ENCODE measurements around the gene TEKTIP1. TPM values are rescaled to one million over a fixed set of nuclear protein-coding genes. Genes with fewer than 3 reads are reported as not detected.
"Not testable (repeated sequence)": the region's sequence is repeated elsewhere in the genome, so short reads cannot be mapped to it uniquely, and the experiment has no call there.

Gene TEKTIP1
- total RNA-seq, 2 donors from 2014 or later = 5.0 to 8.4 TPM

GRCh38 chr19:3523361-3524077 lies 15.5 kb upstream of the TEKTIP1 start:
- H3K4me3 Mint-ChIP-seq = no peak overlapping the region
- H3K27ac Mint-ChIP-seq = peak overlapping the region; percentile 57
- no peak for DNase-seq
- no peaks in the 10 kb centered on the region for H3K27me3 Mint-ChIP-seq
- H3K36me3 Mint-ChIP-seq (ENCODE audit: low read depth) = peaks cover 6% of the 10 kb centered on the region
- ATAC-seq = no peak
- peaks cover 8% of the 10 kb centered on the region for H3K4me1 Mint-ChIP-seq
- H3K9me3 ChIP-seq (ENCODE audit: control insufficient read depth, low read length, poor library complexity, severe bottlenecking) = no peaks in the 10 kb centered on the region

DNA sequence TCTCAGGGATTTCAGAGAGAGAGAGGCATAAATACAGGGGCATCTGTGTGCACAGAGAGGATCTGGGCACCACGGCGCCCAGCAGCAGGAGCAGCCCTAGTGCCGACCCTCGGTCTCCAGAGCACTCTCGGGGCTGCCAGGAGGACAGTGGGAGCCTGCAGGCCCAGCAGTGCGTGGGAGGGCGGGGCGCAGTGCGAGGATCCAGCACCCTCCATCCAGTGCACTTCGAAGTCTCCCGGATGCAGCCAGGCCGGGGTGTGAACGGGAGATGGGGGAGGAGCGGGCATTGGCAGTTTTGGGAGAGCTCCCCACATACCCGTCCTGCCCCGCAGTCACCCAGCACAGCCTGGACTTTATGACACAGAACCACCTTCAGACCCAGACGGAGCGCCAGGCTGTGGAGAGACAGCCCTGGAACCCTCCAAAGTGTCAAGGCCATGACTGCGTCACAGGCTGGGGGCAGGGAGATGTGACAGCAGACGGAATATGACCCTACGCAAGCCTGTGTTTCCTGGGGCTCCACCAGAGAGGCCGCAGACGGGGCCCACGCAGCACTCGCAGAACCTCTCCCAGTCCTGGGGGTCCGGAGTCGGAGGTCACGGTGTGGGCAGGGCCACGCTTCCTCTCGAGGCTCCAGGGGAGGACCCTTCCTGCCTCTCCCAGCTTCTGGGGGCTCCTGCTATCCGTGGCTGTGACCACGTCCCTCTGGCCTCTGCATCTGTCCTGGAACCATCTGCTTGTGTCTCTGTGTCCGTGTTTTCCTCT lies 14.7 kb upstream of the TEKTIP1 start:
- H3K4me3 Mint-ChIP-seq = no peak overlapping the region
- H3K4me1 Mint-ChIP-seq = peaks cover 8% of the 10 kb centered on the region
- H3K27ac Mint-ChIP-seq = peak overlapping the region; percentile 57
- no peaks in the 10 kb centered on the region for H3K9me3 ChIP-seq (ENCODE audit: control insufficient read depth, low read length, poor library complexity, severe bottlenecking)
- peaks cover 6% of the 10 kb centered on the region for H3K36me3 Mint-ChIP-seq (ENCODE audit: low read depth)
- peak in 1 of 3 donors; percentile 2 for DNase-seq
- no peaks in the 10 kb centered on the region for H3K27me3 Mint-ChIP-seq
- ATAC-seq = no peak

DNA sequence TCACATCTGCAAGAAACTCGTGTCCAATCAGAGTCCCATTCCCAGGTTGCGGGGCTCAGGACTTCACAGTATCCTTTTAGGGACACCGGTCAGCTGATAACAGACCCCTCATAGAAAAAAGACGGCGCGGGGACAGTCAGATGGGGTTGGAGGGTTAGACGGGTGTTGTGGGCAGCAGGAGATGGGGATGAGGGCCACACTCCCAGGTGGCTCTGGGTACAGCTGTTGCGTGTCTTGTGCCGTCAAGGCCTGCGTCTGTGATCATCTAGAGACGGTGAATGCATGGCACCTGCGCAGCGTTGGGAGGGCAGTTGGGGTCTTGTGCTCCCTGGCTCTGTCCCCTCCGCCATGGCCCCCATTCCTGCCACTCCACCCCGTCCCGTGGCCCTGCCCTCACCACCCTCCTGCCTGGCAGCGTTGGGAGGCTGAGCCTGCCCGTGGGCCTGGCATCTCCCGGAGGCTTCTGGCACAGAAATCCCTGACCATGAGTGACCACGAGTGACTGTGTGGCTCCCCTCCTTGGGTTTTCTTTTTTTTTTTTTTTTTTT lies 14.0 kb upstream of the TEKTIP1 start:
- Mint-ChIP-seq H3K36me3 (ENCODE audit: low read depth) (peaks cover 6% of the 10 kb centered on the region), H3K27me3 (no peaks in the 10 kb centered on the region), H3K27ac (peak overlapping the region; percentile 57), H3K4me1 (peaks cover 8% of the 10 kb centered on the region), H3K4me3 (no peak overlapping the region)
- ATAC-seq = no peak
- no peaks in the 10 kb centered on the region for H3K9me3 ChIP-seq (ENCODE audit: control insufficient read depth, low read length, poor library complexity, severe bottlenecking)
- no peak for DNase-seq

DNA sequence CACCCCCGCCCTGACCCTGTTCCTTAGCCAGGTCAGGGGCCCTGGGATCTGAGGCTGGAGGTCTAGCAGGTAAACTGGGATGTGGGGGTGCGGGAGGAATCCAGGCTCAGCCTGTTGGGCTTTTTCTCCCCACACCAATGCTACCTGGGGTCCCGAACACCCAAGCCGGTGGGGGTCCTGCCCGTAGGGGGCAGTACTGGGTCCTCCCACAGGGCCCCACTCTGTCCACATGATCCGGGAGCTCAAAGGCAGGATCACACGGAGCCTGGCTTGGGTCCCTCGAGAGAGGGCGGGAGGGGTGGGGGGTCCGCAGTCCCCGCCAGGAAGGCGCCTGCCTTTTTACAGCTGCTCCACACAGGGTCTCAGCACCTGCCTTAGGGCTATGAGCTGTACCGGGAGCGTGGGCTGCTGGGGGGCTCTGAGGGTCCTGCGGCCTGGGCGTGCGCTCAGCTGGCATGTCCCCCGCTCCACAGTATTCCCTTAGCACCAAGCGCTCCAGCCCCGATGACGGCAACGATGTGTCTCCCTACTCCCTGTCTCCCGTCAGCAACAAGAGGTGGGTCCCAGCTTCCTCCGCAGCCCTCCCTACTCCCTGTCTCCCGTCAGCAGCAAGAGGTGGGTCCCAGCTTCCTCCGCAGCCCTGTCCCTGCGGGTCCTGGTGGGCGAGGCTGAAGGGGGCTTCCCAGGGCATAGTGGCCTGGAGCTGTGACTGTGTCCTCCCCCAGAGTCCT lies 12.3 kb upstream of the TEKTIP1 start:
- Mint-ChIP-seq H3K27ac (no peak overlapping the region), H3K36me3 (ENCODE audit: low read depth) (peaks cover 4% of the 10 kb centered on the region), H3K27me3 (no peaks in the 10 kb centered on the region), H3K4me1 (peaks cover 4% of the 10 kb centered on the region), H3K4me3 (no peak overlapping the region)
- DNase-seq = peak in 1 of 3 donors; percentile 8
- H3K9me3 ChIP-seq (ENCODE audit: control insufficient read depth, low read length, poor library complexity, severe bottlenecking) = no peaks in the 10 kb centered on the region
- no peak for ATAC-seq

DNA sequence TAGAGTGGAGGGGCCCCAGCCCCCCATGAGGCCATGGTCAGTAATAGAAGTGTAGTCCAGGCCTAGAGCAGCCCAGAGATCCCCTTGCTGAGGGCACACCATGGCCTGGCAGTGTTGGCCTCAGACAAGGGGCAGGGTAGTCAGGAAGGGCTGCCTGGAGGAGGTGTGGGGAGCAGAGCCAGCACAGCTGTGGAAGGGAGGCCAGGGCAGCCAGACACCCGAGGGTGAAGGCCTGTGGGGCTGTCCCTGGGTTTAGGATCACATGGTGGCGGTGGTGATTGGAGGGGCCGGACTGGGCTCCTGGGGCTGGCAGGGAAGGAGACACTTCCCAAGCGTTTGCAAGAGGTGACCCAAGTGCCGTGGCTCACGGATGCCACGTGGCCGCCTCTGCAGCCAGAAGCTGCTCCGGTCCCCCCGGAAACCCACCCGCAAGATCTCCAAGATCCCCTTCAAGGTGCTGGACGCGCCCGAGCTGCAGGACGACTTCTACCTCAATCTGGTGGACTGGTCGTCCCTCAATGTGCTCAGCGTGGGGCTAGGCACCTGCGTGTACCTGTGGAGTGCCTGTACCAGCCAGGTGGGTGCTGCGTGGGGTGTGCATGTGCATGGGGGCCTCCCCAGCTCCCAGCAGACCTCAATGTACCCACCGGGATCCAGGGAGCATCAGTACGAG lies 11.6 kb upstream of the TEKTIP1 start:
- H3K9me3 ChIP-seq (ENCODE audit: control insufficient read depth, low read length, poor library complexity, severe bottlenecking) = no peaks in the 10 kb centered on the region
- Mint-ChIP-seq H3K4me1 (peaks cover 4% of the 10 kb centered on the region), H3K27me3 (no peaks in the 10 kb centered on the region), H3K36me3 (ENCODE audit: low read depth) (peaks cover 4% of the 10 kb centered on the region), H3K4me3 (no peak overlapping the region), H3K27ac (no peak overlapping the region)
- DNase-seq = peak in 1 of 3 donors; percentile 9
- ATAC-seq = no peak

DNA sequence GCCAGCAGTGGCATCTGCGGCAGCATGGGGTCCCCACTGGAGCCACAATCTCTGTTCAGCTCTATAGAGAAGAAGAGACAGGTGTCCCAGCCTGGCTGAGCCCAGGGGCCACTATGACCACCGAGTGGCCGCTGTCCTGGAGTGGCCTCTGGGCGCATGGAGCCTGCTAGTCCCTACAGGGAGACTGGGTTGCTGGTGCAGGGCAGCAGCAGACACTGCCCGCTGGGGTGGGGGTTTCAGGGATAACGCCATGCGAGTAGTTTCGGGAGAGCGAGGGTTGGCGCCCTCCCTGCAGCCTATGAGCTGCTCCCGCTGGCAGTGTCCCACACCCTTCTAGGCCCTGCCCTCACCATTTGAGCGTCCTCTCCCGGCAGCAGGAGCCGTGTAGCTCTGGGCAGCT lies 10.9 kb upstream of the TEKTIP1 start:
- ATAC-seq = no peak
- Mint-ChIP-seq H3K4me1 (peaks cover 4% of the 10 kb centered on the region), H3K4me3 (no peak overlapping the region), H3K27ac (no peak overlapping the region), H3K36me3 (ENCODE audit: low read depth) (peaks cover 4% of the 10 kb centered on the region), H3K27me3 (no peaks in the 10 kb centered on the region)
- DNase-seq = no peak
- no peaks in the 10 kb centered on the region for H3K9me3 ChIP-seq (ENCODE audit: control insufficient read depth, low read length, poor library complexity, severe bottlenecking)

DNA sequence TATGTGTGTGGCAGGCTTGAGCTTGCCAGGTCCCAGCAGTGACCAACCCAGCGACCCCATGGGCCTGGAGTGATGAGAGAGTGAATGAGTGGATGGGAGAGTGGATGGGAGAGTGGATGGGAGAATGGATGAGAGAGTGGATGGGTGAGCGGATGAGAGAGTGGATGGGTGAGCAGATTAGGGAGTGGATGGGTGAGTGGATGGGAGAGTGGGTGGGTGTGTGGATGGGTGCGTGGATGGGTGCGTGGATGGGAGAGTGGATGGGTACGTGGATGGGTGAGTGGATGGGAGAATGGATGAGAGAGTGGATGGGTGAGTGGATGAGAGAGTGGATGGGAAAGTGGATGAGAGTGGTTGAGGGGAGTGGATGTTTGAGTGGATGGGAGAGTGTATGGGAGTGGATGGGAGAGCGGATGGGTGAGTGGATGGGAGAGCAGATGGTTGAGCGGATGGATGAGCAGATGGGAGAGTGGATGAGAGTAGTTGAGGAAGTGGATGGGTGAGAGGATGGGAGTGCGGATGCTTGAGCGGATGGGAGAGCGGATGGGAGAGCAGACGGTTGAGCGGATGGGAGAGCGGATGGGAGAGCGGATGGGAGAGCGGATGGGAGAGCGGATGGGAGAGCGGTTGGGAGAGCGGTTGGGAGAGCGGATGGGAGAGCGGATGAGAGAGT lies 10.3 kb upstream of the TEKTIP1 start:
- Mint-ChIP-seq H3K27me3 (no peaks in the 10 kb centered on the region), H3K36me3 (ENCODE audit: low read depth) (peaks cover 4% of the 10 kb centered on the region), H3K4me1 (peaks cover 4% of the 10 kb centered on the region), H3K27ac (no peak overlapping the region), H3K4me3 (no peak overlapping the region)
- DNase-seq = no peak
- no peak for ATAC-seq
- no peaks in the 10 kb centered on the region for H3K9me3 ChIP-seq (ENCODE audit: control insufficient read depth, low read length, poor library complexity, severe bottlenecking)

DNA sequence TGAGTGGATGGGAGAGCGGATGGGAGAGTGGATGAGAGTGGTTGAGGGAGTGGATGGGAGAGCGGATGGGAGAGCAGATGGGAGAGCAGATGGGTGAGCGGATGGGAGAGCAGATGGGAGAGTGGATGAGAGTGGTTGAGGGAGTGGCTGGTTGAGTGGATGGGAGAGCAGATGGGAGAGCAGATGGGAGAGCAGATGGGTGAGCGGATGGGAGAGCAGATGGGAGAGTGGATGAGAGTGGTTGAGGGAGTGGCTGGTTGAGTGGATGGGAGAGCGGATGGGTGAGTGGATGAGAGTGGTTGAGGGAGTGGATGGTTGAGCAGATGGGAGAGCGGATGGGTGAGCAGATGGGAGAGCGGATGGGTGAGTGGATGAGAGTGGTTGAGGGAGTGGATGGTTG lies 9.7 kb upstream of the TEKTIP1 start:
- not testable (repeated sequence) for H3K9me3 ChIP-seq (ENCODE audit: control insufficient read depth, low read length, poor library complexity, severe bottlenecking); ATAC-seq; H3K4me3 Mint-ChIP-seq; H3K27ac Mint-ChIP-seq; DNase-seq; H3K4me1 Mint-ChIP-seq; H3K36me3 Mint-ChIP-seq (ENCODE audit: low read depth); H3K27me3 Mint-ChIP-seq

- Mint-ChIP-seq H3K27me3 (no peaks in the 10 kb centered on the region), H3K36me3 (ENCODE audit: low read depth) (no peaks in the 10 kb centered on the region), H3K4me3 (no peak overlapping the region), H3K4me1 (peaks cover 4% of the 10 kb centered on the region), H3K27ac (no peak overlapping the region)
- H3K9me3 ChIP-seq (ENCODE audit: control insufficient read depth, low read length, poor library complexity, severe bottlenecking) = no peaks in the 10 kb centered on the region
- DNase-seq = no peak
- no peak for ATAC-seq
These were observed 8.6 kb upstream of the TEKTIP1 start for GRCh38 chr19:3530389-3530788.

DNA sequence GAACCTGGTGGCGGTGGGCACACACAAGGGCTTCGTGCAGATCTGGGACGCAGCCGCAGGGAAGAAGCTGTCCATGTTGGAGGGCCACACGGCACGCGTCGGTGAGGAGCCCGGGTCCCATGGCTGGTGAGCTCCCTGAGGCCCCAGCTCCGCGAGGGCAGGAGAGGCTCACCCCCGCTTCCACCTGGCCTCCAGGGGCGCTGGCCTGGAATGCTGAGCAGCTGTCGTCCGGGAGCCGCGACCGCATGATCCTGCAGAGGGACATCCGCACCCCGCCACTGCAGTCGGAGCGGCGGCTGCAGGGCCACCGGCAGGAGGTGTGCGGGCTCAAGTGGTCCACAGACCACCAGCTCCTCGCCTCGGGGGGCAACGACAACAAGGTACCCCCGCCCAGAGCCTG lies 7.3 kb upstream of the TEKTIP1 start:
- H3K36me3 Mint-ChIP-seq (ENCODE audit: low read depth) = no peaks in the 10 kb centered on the region

DNA sequence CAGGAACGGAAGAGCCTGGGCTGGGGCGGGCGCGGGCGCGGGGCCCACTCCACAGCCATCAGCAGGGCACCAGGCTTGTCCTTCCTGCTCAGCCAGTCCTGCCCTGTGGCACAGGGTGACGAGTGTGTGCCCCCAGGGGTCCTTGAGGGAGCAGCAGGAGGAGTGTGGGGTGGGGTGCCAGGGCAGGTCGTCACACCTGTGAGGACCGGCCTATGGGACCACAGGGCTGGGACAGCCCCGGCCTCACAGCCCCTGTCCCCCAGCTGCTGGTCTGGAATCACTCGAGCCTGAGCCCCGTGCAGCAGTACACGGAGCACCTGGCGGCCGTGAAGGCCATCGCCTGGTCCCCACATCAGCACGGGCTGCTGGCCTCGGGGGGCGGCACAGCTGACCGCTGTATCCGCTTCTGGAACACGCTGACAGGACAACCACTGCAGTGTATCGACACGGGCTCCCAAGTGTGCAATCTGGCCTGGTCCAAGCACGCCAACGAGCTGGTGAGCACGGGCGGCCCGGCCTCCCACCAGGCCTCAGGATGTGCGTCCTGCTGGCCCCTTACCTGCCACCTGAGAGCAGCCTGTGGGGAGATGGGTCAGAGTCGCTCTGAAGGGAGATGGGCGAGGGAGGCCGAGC lies 6.7 kb upstream of the TEKTIP1 start:
- Mint-ChIP-seq H3K4me1 (peaks cover 4% of the 10 kb centered on the region), H3K27me3 (no peaks in the 10 kb centered on the region), H3K36me3 (ENCODE audit: low read depth) (no peaks in the 10 kb centered on the region), H3K4me3 (no peak overlapping the region), H3K27ac (no peak overlapping the region)
- ATAC-seq = no peak
- H3K9me3 ChIP-seq (ENCODE audit: control insufficient read depth, low read length, poor library complexity, severe bottlenecking) = no peaks in the 10 kb centered on the region
- DNase-seq = no peak

More for the DNA sequence above, 7.3 kb upstream of the TEKTIP1 start:
- no peak overlapping the region for H3K4me3 Mint-ChIP-seq
- no peak overlapping the region for H3K27ac Mint-ChIP-seq
- H3K9me3 ChIP-seq (ENCODE audit: control insufficient read depth, low read length, poor library complexity, severe bottlenecking) = no peaks in the 10 kb centered on the region
- H3K4me1 Mint-ChIP-seq = peaks cover 4% of the 10 kb centered on the region
- DNase-seq = no peak
- no peak for ATAC-seq
- no peaks in the 10 kb centered on the region for H3K27me3 Mint-ChIP-seq

DNA sequence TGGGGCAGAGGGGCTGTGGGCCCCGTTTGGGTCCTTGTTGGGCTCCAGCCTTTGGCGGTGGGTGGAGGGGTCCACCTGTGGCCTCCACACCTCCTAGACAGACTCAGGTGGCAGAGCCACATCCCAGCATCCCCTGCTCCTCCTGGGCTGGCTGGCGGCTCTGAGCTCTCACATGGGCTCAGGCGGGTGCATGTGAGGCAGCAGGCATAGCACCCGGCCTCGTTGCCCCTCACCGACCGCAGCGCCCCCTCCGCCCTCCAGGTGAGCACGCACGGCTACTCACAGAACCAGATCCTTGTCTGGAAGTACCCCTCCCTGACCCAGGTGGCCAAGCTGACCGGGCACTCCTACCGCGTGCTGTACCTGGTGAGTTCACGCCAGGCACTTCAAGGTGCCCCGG lies 5.9 kb upstream of the TEKTIP1 start:
- Mint-ChIP-seq H3K27me3 (no peaks in the 10 kb centered on the region), H3K27ac (no peak overlapping the region), H3K4me1 (peaks cover 4% of the 10 kb centered on the region), H3K36me3 (ENCODE audit: low read depth) (no peaks in the 10 kb centered on the region), H3K4me3 (no peak overlapping the region)
- no peak for DNase-seq
- H3K9me3 ChIP-seq (ENCODE audit: control insufficient read depth, low read length, poor library complexity, severe bottlenecking) = no peaks in the 10 kb centered on the region
- ATAC-seq = no peak

Measured in T-helper 17 cell (primary cell).